Neural cell (in vitro differentiated cells): ENCODE results near the gene DPP9. TPM values are rescaled to one million over a fixed set of nuclear protein-coding genes. Genes with fewer than 3 reads are reported as not detected.

ENCODE experiments used
- H2AFZ ChIP-seq: fragments of 200-600, 300-800 bp; sonication (generic), shearing (Covaris generic); 2 replicates; pipeline ENCODE4 v1.6.0; 2014; ENCODE audit warnings: low read depth, mild to moderate bottlenecking, antibody characterized with exemption, low read length, moderate library complexity
- H3F3A ChIP-seq: fragments of 200-600 bp; shearing (Covaris generic); 2 replicates; pipeline ENCODE4 v1.6.1; 2016; ENCODE audit warnings: mild to moderate bottlenecking, moderate library complexity, mixed read lengths, antibody characterized with exemption, low read length; ENCODE audit not compliant: insufficient read depth, poor library complexity, severe bottlenecking
- H3K27ac ChIP-seq: fragments of 200-600, 300-800 bp; sonication (generic), shearing (Covaris generic); 2 replicates; pipeline ENCODE4 v1.5.1; 2014; ENCODE audit warnings: mild to moderate bottlenecking, low read length, moderate library complexity
- H3K27me3 ChIP-seq: fragments of 300-800, 200-600 bp; sonication (generic), shearing (Covaris generic); 2 replicates; pipeline ENCODE4 v1.6.0; 2014; ENCODE audit warnings: mild to moderate bottlenecking, low read depth, low read length, moderate library complexity; ENCODE audit not compliant: insufficient read depth
- H3K36me3 ChIP-seq: fragments of 300-800, 200-600 bp; sonication (generic), shearing (Covaris generic); 2 replicates; pipeline ENCODE4 v1.5.1; 2014; ENCODE audit warnings: mild to moderate bottlenecking, antibody characterized with exemption, low read length, moderate library complexity; ENCODE audit not compliant: insufficient read depth
- H3K4me2 ChIP-seq: fragments of 300-800, 200-600 bp; sonication (generic), shearing (Covaris generic); 2 replicates; pipeline ENCODE4 v1.6.0; 2014; ENCODE audit warnings: mild to moderate bottlenecking, low read length
- H3K4me3 ChIP-seq: fragments of 300-800, 200-600 bp; sonication (generic), shearing (Covaris generic); 2 replicates; pipeline ENCODE4 v1.5.1; 2014; ENCODE audit warnings: mild to moderate bottlenecking, low read length, moderate library complexity
- H3K79me2 ChIP-seq: fragments of 200-600 bp; shearing (Covaris generic); replicated peaks from 2 replicates; pipeline ENCODE4 v1.6.0; 2014; ENCODE audit warnings: mild to moderate bottlenecking, low read length, moderate library complexity; ENCODE audit not compliant: insufficient read depth
- H3K9ac ChIP-seq: fragments of 300-800, 200-600 bp; sonication (generic), shearing (Covaris generic); 2 replicates; pipeline ENCODE4 v1.6.1; 2016; ENCODE audit warnings: mild to moderate bottlenecking, low read length, mixed read lengths
- H3K9me2 ChIP-seq: fragments of 200-600 bp; shearing (Covaris generic); 2 replicates; pipeline ENCODE4 v1.6.1; 2016; ENCODE audit warnings: mild to moderate bottlenecking, low read length, mixed read lengths; ENCODE audit not compliant: insufficient read depth
- H3K9me3 ChIP-seq: fragments of 200-600, 300-800 bp; sonication (generic), shearing (Covaris generic); 2 replicates; pipeline ENCODE4 v1.6.1; 2016; ENCODE audit warnings: mild to moderate bottlenecking, mixed run types, low read length, moderate library complexity, mixed read lengths
- H4K20me1 ChIP-seq: fragments of 200-600 bp; shearing (Covaris generic); 2 replicates; pipeline ENCODE4 v1.6.1; 2016; ENCODE audit warnings: mild to moderate bottlenecking, mixed run types; ENCODE audit not compliant: insufficient read depth
- CTCF ChIP-seq: fragments of 450-650 bp; IDR thresholded peaks from 2 replicates; pipeline ENCODE4 v1.5.1; 2014; ENCODE audit warnings: antibody characterized with exemption, mild to moderate bottlenecking, moderate library complexity; ENCODE audit not compliant: poor library complexity, severe bottlenecking
- EP300 ChIP-seq: fragments of 450-650 bp; conservative IDR thresholded peaks from 2 replicates; pipeline ENCODE4 v1.6.1; 2014; ENCODE audit warnings: antibody characterized with exemption, mild to moderate bottlenecking, moderate library complexity; ENCODE audit not compliant: poor library complexity, severe bottlenecking
- EZH2 ChIP-seq: fragments of 200-600, 300-800 bp; shearing (Covaris generic), sonication (generic); IDR thresholded peaks from 2 replicates; pipeline ENCODE4 v1.6.1; 2014; ENCODE audit warnings: antibody characterized with exemption, low read length, borderline replicate concordance, mild to moderate bottlenecking; ENCODE audit not compliant: insufficient read depth, poor library complexity, severe bottlenecking
- MXI1 ChIP-seq: fragments of 450-650 bp; conservative IDR thresholded peaks from 2 replicates; pipeline ENCODE4 v1.6.1; 2014; ENCODE audit warnings: antibody characterized with exemption, mild to moderate bottlenecking; ENCODE audit not compliant: poor library complexity, severe bottlenecking
- POLR2AphosphoS5 ChIP-seq: IDR thresholded peaks from 2 replicates; pipeline ENCODE4 v1.6.1; 2012
- RAD21 ChIP-seq: fragments of 450-650 bp; conservative IDR thresholded peaks from 2 replicates; pipeline ENCODE4 v1.6.1; 2014; ENCODE audit warnings: antibody characterized with exemption, mild to moderate bottlenecking, moderate library complexity
- SMC3 ChIP-seq: fragments of 450-650 bp; conservative IDR thresholded peaks from 2 replicates; pipeline ENCODE4 v1.6.1; 2014; ENCODE audit warnings: antibody characterized with exemption, mild to moderate bottlenecking, moderate library complexity; ENCODE audit not compliant: poor library complexity
- TAF1 ChIP-seq: IDR thresholded peaks from 2 replicates; pipeline ENCODE4 v1.6.1; 2012; ENCODE audit warnings: low read depth
- polyA plus RNA-seq: library from polyadenylated mRNA; depleted of rRNA; stranded (reverse); fragments of >200 nt; gene quantifications from 2 replicates; pipeline ENCODE4 v1.2.3, GENCODE V29; 2014
- TF ChIP-seq, protein P1 (sequence below): IDR thresholded peaks from 2 replicates; pipeline ENCODE4 v1.6.1; 2012; ENCODE audit warnings: borderline replicate concordance

The DPP9 gene
- polyA plus RNA-seq, 1 donor from 2014 or later: 11.7 TPM

DNA sequence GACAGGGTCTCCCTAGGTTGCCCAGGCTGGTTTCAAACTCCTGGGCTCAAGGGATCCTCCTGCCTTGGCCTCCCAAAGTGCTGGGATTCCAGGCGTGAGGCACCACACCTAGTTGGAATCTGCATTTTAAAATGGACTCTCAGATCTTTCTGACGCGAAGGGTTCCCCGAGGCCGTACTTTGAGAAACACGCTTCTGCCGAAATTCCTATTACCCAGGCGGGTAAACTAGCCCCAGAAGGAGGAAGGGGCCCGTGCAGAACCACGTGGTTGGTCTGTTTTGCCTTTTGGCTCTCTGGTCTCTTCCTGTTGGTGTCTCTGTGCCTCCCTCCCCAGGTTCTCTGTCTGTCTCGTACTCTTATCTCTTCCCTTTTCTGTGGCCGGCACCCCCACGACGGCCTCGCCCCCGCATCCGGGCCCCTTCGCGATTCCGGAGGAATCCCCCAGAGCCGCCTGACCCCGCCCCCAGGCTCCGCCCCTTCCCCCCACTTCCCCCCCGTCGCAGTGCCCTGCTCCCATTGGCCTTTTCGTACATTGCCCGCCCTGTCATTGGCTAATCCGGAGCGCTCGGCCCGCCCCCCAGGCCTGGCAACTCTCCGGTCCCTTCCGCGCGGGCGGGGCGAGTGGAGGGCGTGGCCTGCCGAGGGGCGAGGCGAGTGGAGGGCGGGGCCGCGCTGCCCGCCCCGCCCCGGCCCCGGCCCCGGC is 84.7 kb downstream of the DPP9 start, which contains the start of gene TNFAIP8L1:
Gene TNFAIP8L1 (plus strand): TSS at position 689 of the 703 bp plus-strand sequence. CDS start 12,354 bp downstream, outside the sequence.
- no peaks in the 10 kb centered on the region for H3F3A ChIP-seq
- H3K4me3 ChIP-seq: peak within 1 kb of the TSS; percentile 64
- no peaks in the 10 kb centered on the region for H3K79me2 ChIP-seq
- no peaks in the 10 kb centered on the region for H4K20me1 ChIP-seq
- H3K9ac ChIP-seq: peak within 1 kb of the TSS; percentile 53
- no peaks in the 10 kb centered on the region for H3K36me3 ChIP-seq
- H3K9me2 ChIP-seq: no peaks in the 10 kb centered on the region
- H3K27me3 ChIP-seq: peaks cover 8% of the 10 kb centered on the region
- no peaks in the 10 kb centered on the region for H3K9me3 ChIP-seq
- H2AFZ ChIP-seq: peak within 1 kb of the TSS; percentile 19
- no peak within 1 kb of the TSS for H3K4me2 ChIP-seq
- no peak within 1 kb of the TSS for H3K27ac ChIP-seq
- TF ChIP-seq TAF1 (no peak), RAD21 (no peak), EP300 (no peak), MXI1 (no peak), POLR2AphosphoS5 (no peak), EZH2 (no peak), SMC3 (no peak), CTCF (no peak)
- TF ChIP-seq, protein P1, sequence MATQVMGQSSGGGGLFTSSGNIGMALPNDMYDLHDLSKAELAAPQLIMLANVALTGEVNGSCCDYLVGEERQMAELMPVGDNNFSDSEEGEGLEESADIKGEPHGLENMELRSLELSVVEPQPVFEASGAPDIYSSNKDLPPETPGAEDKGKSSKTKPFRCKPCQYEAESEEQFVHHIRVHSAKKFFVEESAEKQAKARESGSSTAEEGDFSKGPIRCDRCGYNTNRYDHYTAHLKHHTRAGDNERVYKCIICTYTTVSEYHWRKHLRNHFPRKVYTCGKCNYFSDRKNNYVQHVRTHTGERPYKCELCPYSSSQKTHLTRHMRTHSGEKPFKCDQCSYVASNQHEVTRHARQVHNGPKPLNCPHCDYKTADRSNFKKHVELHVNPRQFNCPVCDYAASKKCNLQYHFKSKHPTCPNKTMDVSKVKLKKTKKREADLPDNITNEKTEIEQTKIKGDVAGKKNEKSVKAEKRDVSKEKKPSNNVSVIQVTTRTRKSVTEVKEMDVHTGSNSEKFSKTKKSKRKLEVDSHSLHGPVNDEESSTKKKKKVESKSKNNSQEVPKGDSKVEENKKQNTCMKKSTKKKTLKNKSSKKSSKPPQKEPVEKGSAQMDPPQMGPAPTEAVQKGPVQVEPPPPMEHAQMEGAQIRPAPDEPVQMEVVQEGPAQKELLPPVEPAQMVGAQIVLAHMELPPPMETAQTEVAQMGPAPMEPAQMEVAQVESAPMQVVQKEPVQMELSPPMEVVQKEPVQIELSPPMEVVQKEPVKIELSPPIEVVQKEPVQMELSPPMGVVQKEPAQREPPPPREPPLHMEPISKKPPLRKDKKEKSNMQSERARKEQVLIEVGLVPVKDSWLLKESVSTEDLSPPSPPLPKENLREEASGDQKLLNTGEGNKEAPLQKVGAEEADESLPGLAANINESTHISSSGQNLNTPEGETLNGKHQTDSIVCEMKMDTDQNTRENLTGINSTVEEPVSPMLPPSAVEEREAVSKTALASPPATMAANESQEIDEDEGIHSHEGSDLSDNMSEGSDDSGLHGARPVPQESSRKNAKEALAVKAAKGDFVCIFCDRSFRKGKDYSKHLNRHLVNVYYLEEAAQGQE: no peak

GRCh38 chr19:4638317-4638716 is 85.3 kb downstream of the DPP9 start:
- Histone ChIP-seq H3K9ac (no peak overlapping the region), H3K9me3 (no peaks in the 10 kb centered on the region), H3K36me3 (no peaks in the 10 kb centered on the region), H3K27me3 (peaks cover 8% of the 10 kb centered on the region), H4K20me1 (no peaks in the 10 kb centered on the region), H3K9me2 (no peaks in the 10 kb centered on the region), H2AFZ (no peak overlapping the region), H3K27ac (no peak overlapping the region), H3K79me2 (no peaks in the 10 kb centered on the region), H3F3A (no peaks in the 10 kb centered on the region), H3K4me3 (no peak overlapping the region), H3K4me2 (no peak overlapping the region)
- no peak for TF ChIP-seq TAF1
- TF ChIP-seq POLR2AphosphoS5: no peak
- no peak for TF ChIP-seq CTCF
- TF ChIP-seq, protein P1: no peak
- TF ChIP-seq EZH2: no peak
- TF ChIP-seq SMC3: no peak
- no peak for TF ChIP-seq RAD21
- no peak for TF ChIP-seq EP300
- TF ChIP-seq MXI1: no peak
